Measurements from ENCODE around the gene LUC7L2. TPM values are rescaled to one million over a fixed set of nuclear protein-coding genes. Genes with fewer than 3 reads are reported as not detected.

Gene LUC7L2
- total and polyA plus RNA-seq, 10 of the 15 experiments (the other 5 are each of a cell fraction or from before 2014, with no cell fraction given), result 31.7 to 98.7 (median 68.6) TPM

- no peak for TF ChIP-seq CUX1 (IDR thresholded peaks at IDR 0.05; ENCODE audit: insufficient replicate concordance, low read depth, low read length)
- no peak for TF ChIP-seq BACH1 (IDR thresholded peaks at IDR 0.05; ENCODE audit: borderline replicate concordance)
- TF ChIP-seq ASH2L (IDR thresholded peaks at IDR 0.05; ENCODE audit: borderline replicate concordance, low read depth), result no peak
- TF ChIP-seq MXI1 (IDR thresholded peaks at IDR 0.05; ENCODE audit: low read depth, low read length), result no peak
- no peak for TF ChIP-seq PAX5 (IDR thresholded peaks at IDR 0.05; ENCODE audit: borderline replicate concordance, low read depth, low read length)
- no peak for TF ChIP-seq ZNF384 (IDR thresholded peaks at IDR 0.05; ENCODE audit: borderline replicate concordance, low read depth, low read length)
- TF ChIP-seq NR2F1 (conservative IDR thresholded peaks at IDR 0.05), result no peak
Observed at GRCh38 chr7:139387594-139387993, 27.9 kb downstream of the LUC7L2 start (continued).

GRCh38 chr7:139389091-139389490 is 29.4 kb downstream of the LUC7L2 start:
- no peak overlapping the region for H3K4me2 ChIP-seq (ENCODE audit: control insufficient read depth, insufficient read depth)
- no peak for DNase-seq (ENCODE audit: low read depth, low spot score)
- ChIA-PET RAD21 (ENCODE audit: unreplicated experiment) (no interaction called here), POLR2A (interaction anchor here (0.6 kb wide), 1 partner anchor 353 kb away, joined by 3 read pairs; no protein-coding TSS in a partner anchor), SMC1A (ENCODE audit: uncharacterized antibody, unreplicated experiment) (no interaction called here), CTCF (interaction anchor here (0.6 kb wide), 1 partner anchor 1288 kb away, joined by 3 read pairs; no protein-coding TSS in a partner anchor)
- peaks cover 27% of the 10 kb centered on the region for H3K79me2 ChIP-seq (ENCODE audit: control insufficient read depth, insufficient read depth, low read length)
- in situ Hi-C loops (cut with MboI), result no loop called here
- H3K9me3 ChIP-seq (replicated peaks; ENCODE audit: control insufficient read depth, insufficient read depth, low read length), result no peaks in the 10 kb centered on the region
- FAIRE-seq, result no peak
- H2AFZ ChIP-seq (ENCODE audit: control insufficient read depth, low read depth, low read length), result no peak overlapping the region
- intact Hi-C loops (cut with micrococcal nuclease; ENCODE audit: unreplicated experiment), result no loop called here
- no peaks in the 10 kb centered on the region for H3K27me3 ChIP-seq (replicated peaks in 1 of 2; ENCODE audit: control insufficient read depth in 2 of 2, insufficient read depth in 2 of 2, low read length in 1 of 2)
- no TSS peak for BruUV-seq (replicated peaks)
- no peak overlapping the region for H3K4me3 ChIP-seq
- H3K27ac ChIP-seq (ENCODE audit: control insufficient read depth, insufficient read depth), result no peak overlapping the region
- 93% methylated on average over 3 of the region's 3 CpGs for WGBS (ENCODE audit: insufficient coverage, insufficient replicate concordance, low lambda C conversion rate, missing lambda C conversion rate)
- H3K36me3 ChIP-seq (ENCODE audit: control insufficient read depth in 2 of 2, insufficient read depth in 2 of 2, low read length in 1 of 2), result peaks cover 2 to 33% of the 10 kb centered on the region in 2 experiments
- ATAC-seq, result no peak
- H3K9ac ChIP-seq (ENCODE audit: control insufficient read depth, insufficient read depth, low read length), result no peak overlapping the region
- H3K4me1 ChIP-seq (ENCODE audit: control insufficient read depth, insufficient read depth, low read length), result no peaks in the 10 kb centered on the region
- H4K20me1 ChIP-seq (ENCODE audit: control insufficient read depth, insufficient read depth), result no peaks in the 10 kb centered on the region
- TF ChIP-seq EP300 (IDR thresholded peaks at IDR 0.05; ENCODE audit: borderline replicate concordance in 1 of 2, control insufficient read depth in 1 of 2, low read depth in 2 of 2, low read length in 2 of 2), result no peak
- no peak for TF ChIP-seq ZNF384 (IDR thresholded peaks at IDR 0.05; ENCODE audit: borderline replicate concordance, low read depth, low read length)
- no peak for TF ChIP-seq CBFB (IDR thresholded peaks at IDR 0.05; ENCODE audit: low read depth)
- no peak for TF ChIP-seq STAT1 (conservative IDR thresholded peaks at IDR 0.05)
- TF ChIP-seq POLR2AphosphoS2 (IDR thresholded peaks at IDR 0.05; ENCODE audit: low read depth, low read length), result no peak
- TF ChIP-seq ZNF622 (IDR thresholded peaks at IDR 0.05), result no peak
- TF ChIP-seq IRF5 (IDR thresholded peaks at IDR 0.05; ENCODE audit: borderline replicate concordance), result no peak
- TF ChIP-seq MTA3 (IDR thresholded peaks at IDR 0.05; ENCODE audit: borderline replicate concordance, low read length), result no peak
- no peak for TF ChIP-seq SP1 (IDR thresholded peaks at IDR 0.05; ENCODE audit: low read depth, low read length)
- no peak for TF ChIP-seq WRNIP1 (IDR thresholded peaks at IDR 0.05; ENCODE audit: borderline replicate concordance, low read depth, low read length)
